Germinal center (tissue), 1 donor: ENCODE results near the gene RECQL5.
"Not testable (repeated sequence)": the region's sequence is repeated elsewhere in the genome, so short reads cannot be mapped to it uniquely, and the experiment has no call there.

Source experiments
- DNase-seq: peaks from one replicate; pipeline ENCODE4 v3.0.0; 2012; ENCODE audit warnings: mixed read lengths, low spot score

Gene RECQL5

DNA sequence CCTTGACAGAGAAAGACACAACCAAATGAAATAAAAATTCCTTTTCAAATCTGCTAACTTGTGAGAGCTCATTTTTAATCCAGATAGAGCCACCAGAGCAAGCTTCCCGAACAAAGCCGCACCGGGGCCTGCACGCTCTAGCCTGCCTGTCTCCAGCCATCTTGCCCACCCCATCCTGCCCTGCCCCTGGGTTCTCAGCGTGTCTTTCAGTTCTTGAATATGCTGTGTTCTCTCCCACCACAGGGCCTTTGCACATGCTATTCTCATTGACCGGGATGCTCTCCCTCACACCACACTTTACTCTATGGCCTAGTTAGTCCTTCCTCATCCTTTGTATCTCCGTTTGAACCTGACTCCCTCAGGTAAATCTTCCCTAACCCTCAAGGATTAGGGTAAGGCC, 19.0 kb downstream of the RECQL5 start:
- no peak for DNase-seq

DNA sequence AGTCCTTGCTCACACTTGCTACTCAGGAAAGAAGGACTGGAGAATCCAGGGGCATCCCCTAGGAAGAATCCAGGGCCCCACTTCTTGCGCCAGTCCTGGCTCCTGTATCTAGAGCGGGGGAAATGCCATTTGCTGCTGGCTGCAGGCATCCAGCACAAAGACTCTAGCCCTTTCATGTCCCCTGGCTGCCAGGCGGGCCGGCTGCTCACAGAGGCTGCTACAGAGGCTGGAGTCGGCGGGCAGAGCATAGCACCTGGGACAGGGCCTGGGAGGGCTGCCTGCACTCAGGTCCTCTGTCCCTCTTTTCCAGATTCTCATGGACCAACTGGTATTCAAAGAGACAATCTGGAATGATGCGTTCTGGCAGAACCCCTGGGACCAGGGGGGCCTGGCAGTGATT, 19.9 kb downstream of the RECQL5 start:
- no peak for DNase-seq

DNA sequence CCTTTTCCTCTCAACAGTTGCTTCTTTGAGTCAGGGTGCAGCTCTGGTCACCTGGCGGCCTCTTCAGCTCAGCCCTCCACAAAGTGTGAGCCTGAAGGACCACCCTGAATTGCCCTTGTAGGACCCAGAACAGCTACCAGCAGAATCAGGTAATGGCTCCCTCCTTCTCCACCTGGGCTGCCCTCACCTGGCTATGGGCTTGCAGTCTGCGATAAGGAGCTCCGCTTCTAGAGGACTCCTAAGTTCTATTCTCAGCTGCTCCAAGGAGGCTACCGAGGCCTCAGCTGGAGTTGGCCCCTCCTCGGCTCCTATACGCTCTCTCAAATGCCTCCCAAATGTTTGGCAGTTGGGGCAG, 20.3 kb downstream of the RECQL5 start:
- no peak for DNase-seq

DNA sequence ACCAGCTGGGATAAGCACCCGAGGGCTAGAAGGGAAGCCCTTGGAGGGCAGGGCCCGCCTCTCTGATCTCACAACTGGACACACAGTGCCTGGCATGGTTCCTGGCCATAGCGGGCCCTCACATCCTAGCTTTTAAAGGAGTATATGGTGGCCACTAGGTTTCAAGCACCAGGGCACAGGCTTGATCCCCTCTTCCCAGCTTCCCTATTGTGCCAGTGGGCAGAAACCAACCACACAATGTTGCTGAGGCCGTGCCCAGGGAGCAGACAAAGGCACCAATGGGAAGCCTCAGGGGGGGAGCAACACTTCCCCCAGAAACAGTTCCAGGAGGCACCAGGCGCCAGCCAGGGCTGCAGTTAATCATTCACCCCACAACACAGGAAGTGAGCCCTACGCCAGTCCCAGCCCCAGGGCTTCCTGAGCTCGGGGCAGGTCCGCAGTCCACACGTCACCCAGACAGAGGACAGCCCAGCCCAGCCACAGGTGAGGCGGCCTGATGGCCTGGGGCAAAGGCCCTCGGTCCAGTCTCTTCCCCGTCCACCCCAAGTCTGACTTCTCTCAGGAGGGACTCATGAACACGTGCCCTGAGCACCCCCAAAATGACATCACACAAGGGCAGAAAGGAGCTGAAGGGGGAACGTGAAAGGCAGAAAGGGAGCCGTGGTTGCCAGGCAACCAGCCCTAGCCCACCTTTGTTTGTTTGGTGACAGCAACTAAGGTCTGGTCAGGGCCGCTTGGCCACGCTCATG, 20.9 kb downstream of the RECQL5 start:
- DNase-seq = no peak

DNA sequence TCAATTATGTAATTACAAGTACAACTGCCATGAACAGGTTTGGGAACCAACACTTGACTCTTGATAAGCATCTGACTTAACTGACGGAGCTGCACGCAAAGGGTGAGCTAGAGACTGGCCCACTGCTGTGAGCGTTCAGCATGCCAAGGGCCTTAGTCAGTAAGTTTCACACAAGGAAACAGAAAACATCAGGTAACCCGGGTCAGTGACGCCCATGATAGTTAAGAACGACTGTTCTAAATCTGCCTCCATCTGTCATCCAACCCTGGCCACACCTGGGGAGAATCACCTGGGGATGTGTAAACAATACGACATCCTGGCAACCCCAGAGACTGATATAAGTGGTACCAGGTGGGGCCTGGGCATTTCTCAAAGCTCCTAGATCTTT, 21.5 kb downstream of the RECQL5 start:
- DNase-seq = no peak

DNA sequence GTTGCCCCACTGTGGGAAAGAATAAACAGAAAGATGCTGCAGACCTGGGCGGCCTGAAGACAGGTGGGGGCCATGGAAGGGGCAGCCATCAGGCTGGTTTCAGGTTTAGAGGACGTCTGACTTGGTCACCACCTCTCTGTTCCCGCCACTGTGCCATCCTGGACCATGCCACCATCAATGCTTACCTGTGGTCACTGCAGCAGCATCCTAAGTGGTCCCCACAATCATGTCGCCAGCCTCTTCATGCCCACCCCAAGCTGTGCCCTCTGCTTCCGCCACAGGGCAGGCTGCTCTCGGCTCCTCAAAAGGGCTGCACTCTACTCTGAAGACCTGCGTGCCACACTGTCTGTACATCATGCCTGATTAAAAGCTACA, 23.3 kb downstream of the RECQL5 start:
- no peak for DNase-seq

DNA sequence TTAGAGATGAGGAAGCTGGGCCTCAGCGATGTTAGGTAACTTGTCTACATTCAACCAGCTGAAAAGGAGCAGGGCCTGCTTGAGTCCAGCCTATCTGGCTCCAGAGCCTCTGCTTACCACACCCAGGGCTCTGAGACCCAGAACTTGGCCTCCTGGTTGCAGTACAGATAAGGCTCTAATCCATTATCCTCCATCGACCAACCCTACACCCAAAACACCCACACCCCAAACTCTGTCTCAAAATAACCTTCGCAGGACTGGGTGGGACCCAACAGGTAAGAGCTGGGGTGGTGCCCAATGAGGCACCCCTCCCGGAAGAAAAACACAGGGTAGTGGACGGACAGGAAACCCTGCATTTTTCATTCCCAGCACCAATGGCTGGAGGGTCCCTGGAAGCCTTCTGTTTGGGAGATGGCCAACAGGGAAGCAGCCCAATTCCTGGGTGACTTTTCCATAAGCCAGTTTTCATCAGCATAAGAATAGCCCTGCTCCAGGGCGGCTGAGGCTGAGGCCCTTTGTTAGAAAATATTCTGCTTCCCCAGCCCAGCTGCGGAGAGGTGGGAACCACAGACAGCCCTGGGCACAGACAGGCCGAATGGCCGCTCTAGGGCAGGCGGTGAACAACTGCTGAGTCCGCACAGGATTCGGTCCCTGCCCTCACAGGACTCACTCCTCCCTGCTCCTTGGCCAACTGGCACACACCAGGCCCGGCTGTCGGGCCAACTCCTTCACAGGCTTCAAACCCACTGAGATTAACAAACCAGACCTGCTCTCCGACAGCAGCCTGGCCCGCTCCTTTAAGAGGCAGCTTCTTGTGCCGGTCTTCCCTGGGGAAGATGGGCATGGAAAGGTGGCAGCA, 23.9 kb downstream of the RECQL5 start:
- DNase-seq = no peak

DNA sequence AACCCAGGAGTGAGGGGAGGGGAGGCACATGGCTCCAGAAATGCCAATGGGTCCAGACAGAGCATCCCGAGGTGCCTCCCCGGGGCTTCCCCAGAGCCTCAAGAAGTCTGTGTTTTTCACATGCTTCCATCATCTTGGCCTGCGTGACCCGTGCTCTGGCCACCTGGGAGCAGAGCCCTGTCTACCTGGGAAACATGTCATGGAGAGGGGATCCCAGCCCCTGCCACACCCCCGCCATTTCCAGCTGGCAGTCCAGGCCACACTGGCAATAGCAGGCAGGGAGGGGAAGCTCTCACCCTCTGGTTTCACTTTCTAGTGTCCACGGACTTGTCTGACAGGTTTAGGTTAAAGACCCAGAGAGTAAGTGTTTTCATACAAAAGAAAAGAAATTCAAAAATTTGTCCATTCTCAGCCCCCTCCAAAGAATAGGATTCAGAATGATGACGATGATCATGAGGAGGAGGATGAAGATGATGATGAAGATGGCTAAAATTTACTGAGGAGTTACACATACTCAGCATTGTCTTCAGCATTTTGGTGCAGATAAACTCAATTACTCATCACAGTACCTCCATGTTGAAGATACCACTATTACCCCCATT, 24.7 kb downstream of the RECQL5 start:
- no peak for DNase-seq

DNA sequence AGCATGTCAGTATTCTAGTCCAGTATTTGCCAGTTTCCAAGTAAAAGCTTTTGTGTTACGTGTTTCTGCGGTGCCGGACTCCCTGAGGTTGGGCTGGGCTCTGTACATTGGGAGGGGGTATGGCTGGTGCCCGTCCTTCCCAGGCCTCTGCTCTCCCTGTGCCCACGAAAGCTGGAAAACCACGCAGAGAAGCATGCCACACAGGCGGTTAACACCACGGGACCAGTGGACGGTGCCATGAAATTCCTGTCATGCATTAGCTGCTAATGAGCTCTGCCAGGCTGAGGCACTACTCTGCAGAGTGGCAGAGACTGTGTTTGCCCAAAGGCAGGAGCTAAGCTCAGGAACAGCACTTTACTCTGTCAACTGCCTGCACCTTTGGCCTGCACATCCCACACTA, 25.6 kb downstream of the RECQL5 start:
- DNase-seq = no peak

DNA sequence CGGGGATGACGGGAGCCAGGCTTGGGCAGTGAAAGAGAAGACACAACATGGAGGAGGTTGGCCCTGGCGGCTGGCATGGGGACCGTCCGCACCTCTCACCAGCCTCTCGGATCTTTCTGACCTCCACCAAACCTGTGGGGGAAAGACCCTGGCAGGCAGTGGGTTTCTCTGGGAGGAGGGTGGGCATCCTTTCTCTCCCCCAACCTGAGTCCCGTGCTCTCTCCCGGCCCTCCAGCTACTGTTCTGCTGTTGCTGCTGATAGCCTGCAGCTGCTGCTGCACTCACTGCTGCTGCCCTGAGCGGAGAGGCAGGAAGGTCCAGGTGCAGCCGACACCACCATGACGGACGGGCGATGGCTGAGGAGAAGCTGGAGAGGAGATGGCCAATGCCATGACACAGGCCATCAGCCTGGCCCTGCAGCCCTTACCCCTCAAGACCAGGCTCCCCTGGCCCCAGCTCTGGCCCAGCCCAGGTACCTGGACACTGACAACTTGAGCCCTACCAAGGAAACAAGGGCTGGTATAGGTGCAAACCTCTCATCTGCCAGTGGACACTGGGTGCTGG, 26.3 kb downstream of the RECQL5 start:
- no peak for DNase-seq

DNA sequence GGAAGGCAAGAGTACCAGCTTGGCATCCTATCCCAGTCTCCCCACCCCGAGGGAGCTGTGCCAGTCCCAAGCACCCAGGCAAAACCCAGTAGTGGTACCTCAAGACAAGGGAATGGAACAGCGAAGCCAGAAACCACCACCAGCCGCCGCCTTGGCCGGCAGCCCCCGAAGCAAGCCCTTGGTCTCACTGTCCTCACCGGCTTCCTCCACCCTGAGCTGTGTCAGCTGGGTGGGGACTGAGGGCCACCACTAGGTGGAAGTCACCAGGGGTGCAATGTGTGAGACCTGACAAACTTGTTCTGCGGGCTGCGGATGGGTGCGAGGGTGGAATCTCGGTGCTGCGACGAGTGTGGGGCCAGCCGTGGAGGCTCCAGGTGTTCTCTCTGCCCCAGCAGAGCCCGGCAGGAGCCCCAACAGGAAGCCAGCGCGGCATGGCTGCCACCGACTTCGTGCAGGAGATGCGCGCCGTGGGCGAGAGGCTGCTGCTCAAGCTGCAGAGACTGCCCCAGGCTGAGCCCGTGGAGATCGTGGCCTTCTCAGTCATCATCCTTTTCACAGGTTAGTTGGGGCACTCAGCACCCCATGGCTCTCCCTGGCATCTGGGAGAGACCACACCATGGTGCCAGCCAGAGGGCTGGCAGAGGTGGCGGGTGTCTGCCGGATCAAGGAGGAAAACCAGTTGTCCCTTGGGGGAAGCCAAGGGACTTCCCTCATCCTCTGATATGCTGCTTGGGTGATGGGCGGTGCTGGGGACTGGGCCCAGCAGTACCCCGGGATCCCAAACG, 27.0 kb downstream of the RECQL5 start:
- no peak for DNase-seq

DNA sequence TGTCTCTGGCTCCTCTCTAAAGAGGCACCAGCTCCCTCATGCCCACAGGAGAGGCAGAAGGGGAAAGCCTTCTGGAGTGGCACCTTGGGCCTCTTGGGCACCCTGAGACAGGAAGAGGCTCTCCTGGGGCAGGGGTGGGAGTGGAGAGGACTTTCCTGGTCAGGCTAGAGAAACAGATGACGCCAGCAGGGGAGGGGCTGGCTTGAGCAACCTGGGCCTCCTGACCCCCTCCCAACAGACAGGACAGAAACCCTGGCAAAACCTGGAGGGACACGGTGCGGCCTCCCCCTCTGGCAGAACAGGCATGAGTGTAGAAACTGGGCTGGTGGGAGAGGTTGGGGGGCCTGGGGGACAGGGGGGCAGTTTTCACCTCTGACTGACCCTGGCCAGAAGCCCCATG, 27.6 kb downstream of the RECQL5 start:
- DNase-seq = no peak

DNA sequence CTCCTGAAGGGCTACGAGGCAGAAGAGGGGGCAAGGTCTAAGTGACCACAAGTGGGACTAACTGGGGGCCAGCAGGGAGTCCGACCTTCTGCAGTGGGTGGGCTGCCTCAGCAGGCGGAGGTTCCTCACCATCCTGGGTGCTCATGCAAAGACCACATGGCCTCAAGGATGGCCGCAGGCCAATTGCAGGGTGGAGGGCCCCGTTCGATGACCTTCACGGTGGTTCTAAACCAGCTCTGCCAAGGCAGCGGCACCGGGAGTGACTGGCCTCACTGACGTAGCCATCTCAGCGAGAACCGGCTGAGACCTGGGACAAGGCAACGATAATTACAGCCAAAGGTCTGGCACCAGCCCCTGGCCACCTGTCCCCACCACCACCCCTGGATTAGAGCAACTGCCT, 28.1 kb downstream of the RECQL5 start:
- no peak for DNase-seq

DNA sequence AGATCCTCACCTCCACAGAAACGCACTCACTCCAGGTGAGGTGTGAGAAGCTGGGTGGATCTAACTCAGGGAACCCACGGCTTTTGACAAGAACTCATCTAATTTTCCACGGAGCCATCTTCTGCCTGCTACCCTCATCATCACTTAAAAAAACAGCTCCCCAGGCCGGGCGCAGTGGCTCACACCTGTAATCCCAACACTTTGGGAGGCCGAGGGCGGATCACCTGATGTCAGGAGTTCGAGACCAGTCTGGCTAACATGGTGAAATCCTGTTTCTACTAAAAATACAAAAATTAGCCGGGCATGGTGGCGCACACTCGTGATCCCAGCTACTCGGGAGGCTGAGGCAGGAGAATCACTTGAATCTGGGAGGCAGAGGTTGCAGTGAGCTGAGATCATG, 28.9 kb downstream of the RECQL5 start:
- DNase-seq = not testable (repeated sequence)

DNA sequence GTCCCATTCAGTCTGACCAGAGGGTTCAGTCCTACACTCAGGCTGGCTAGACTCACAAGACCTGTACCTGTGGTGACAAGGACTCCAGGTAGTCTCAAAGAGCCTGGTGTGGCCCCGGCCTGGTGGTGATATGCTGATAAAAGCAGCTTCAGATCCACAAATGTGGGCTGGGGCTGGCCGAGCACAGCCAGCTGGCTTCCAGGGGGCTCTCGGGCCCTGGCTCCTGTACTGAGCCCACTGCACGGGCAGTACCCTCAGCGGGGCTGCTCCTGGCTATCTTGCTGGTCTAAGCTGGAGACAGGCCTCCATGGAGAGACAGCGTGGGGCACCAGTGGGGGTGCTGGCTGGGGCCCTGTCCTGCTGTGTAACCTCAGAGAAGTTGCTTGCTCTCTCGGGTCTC, 29.4 kb downstream of the RECQL5 start:
- DNase-seq = no peak

DNA sequence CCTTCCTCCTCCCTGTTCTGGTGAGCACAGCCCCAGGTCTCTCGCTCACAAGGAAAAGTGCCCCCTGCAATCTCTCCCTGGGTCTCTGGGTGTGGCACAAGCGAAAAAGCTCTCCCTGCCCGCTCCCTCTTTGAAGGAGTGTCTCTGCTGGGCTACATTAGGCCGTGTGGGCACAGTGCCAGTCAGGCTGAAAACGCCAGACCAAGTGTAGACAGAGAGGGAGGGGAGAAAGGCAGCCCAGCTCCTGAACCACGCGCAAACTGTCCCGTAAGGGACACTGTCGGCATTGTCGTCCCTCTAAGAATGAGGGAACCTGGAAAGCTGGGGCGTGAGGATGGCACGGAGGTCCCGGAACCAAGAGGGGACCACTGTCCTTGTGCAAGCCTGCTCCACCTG, 29.8 kb downstream of the RECQL5 start:
- DNase-seq = no peak

DNA sequence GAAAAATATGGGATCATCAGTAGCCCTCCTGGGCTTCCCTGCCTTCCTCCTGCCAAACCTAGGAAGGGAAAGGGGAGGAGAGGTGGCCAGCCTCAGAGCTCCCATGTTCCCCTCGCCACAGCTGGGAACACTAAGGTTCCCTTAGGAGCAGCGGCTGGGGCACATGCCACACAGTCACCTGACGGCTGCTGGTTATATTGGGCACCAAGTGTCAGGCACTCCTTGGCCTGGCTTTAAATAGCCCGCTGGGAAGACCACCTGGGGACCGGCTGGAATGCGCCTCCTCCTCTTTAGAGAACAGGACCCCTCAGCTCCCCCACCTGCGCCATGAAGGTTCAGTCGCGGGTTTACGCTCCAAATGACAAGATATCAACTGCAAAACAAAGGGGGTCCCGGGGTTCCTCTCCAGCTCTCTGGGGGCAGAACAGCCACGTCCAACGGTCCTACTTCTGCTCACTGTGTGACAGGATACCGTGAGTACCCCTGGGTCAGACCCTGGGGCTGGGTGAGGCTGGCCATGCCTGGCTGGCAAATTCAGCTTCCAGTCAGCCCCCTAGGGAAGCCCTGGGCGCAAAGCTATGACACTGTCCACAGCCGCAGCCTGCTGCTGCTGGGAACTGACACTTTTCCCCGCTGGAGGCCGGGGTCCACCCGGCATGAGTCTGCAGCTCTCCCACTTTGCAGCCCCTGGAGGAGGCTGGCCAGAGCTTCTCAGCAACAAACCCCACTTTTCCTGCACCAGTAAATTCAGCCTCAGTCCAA, 30.4 kb downstream of the RECQL5 start:
- DNase-seq = no peak

DNA sequence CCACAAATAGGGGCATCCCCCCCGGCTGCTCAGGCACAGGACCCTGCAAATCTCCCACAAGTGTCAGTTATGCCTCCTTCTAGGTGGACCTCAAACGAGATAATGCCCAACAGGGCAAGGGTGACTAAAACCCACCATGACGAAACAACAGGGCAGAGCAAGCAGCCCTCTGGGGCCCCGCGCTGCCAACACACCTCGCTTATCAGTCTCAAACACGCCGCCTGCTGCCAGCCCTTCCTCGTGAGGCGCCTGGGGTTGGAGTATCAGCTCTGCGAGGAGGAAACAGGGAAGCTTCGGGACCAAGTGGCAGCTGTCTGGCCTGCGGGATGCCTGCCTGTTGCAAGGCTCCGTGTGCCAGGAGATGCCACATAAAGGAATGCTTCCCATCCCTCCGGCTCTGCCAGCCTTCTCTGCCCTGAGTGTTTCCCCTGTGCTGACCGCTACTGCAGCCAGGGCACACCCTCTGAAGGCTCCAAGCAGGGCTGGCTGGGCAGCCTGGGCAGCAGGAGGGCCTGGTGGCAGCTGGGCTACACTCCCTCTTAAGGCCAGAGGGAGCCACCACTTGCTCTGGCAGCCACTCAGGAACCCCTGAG, 31.2 kb downstream of the RECQL5 start:
- DNase-seq = no peak

DNA sequence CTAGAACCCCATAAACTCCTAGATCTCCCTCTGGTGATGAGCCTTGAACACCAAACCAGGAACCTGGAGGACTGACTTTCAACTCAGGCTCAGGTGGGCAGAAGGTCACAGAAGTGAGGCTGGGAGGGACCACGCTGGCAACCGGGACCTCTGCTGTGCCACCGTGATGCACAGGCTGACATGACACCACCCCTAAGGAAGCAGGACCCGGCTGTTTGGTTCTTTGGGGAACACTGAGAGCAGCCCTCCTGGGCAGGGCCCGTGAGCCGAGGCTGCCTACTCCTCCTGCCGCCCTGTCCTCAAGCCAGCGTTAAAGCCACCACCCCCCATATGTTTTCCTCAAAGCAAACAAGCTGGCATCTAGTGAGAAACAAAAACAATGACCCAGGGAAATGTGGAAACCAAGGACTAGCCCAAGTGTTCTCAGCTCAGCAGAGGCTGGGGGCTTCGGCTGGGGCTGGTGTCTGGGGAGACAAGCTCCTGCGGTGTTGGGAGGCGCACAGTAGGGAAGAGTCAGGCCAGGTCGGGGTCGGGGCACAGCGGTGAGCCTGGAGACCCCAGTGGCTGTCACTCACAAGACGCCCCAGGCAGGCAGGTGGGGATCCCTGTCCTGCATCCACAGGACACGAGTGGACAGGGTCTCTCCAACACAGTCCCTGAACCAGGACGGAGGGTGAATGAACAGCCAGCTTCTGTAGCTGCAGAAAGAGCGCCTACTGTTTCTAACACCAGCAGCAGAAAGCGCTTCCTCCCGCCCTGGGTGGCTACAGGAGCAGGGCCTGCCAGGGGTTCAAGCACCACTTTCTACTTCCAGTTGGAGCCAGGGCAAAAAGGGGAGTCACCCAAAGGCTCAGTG, 32.0 kb downstream of the RECQL5 start:
- DNase-seq = no peak

DNA sequence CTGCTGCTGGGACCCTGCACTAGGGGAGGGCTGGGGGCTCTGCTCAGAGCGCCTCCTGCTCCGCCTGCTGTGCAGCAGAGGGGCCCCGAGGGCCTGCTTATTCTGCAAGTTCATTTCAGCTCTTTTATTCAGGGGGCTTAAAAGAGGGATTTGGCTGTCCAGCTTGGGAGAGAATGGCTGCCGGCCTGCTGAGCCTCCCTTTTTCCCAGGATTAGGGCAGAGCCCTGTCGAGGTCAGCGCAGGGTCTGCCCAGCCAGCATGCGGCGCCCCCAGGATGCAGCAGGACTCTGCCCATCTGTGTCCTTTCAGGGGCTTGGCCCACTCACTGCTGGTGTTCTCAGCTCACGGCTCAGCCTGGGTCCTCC, 32.6 kb downstream of the RECQL5 start:
- DNase-seq = no peak
